T-helper 9 cell (primary cell): ENCODE data around the gene ANKRD6.

Source experiments
- DNase-seq: peaks from one replicate; pipeline ENCODE4 v3.0.0-alpha.2; 2020

ANKRD6 gene

DNA sequence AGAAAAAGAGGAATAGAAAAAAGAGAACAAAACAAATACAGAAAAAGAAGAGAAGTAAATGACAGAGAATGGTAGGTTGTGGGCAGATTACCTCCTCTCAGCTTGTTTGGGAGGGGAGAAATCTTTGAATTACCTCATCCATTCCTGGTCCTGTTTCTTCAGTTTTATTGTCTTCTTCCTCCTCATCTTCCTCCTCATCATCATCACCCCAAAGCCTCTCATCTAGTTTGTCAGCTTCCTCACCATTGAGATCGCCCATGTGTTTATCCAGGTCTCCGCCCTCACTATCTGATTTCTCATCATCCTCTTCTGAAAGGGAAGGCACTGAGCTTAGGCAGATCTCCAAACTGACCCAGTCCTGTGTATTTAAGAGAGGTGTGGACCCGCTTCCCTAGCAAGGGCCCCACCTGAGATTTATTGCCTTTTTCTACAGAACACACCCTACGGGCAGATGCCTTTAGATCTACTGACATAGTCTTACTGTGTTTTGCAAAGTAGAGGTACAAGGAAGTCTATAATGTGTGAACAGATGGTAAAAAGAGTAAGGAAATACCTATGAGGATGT, 229.8 kb downstream of the ANKRD6 start:
- DNase-seq: no peak

GRCh38 chr6:89667872-89668556, 235.1 kb downstream of the ANKRD6 start:
- DNase-seq: no peak

GRCh38 chr6:89669002-89669401, 236.1 kb downstream of the ANKRD6 start:
- DNase-seq: no peak

GRCh38 chr6:89670935-89671565, 238.1 kb downstream of the ANKRD6 start:
- DNase-seq: no peak

- no peak for DNase-seq
Measured at GRCh38 chr6:89675949-89676748, 243.2 kb downstream of the ANKRD6 start.

GRCh38 chr6:89678531-89678930, 245.6 kb downstream of the ANKRD6 start:
- DNase-seq: no peak

- no peak for DNase-seq
Measured at GRCh38 chr6:89679215-89680120, 246.5 kb downstream of the ANKRD6 start.

DNA sequence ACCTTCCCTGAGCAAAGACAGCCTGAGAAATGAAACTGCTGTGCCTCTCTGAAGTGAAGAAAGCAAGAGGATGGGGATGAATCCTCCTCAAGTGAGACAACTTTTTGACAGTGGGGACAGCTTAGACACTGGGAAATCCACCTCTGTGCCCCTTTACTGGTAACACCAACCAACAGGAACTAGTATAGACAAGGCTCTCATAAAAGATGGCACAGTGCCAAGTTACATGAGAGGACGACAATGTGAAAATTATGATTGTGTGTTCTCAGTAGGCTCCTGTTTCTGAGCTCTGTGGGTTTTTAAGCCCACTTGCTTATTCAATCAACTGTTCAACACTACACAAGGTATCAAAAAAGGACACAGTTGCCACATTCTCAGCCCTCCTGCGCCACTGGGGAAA, 247.2 kb downstream of the ANKRD6 start:
- DNase-seq: no peak

DNA sequence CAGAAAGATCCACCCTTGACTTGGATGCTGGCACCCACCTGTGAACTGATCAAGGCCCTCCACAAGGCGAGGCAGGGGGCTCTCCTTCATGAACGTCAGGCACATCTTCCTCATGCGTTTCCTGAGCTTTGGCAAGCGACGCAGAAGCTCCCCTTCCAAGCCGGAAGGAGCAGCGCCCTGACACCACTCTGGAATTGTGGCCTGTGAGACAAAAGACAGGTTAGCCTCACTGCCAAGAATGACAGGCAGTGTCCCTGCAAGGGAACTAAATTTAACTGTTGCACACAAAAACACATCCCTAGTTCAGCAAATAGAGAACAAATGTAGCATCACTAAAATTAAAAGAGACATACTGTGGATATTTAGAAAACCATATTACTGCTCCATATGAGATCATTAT, 247.6 kb downstream of the ANKRD6 start:
- DNase-seq: no peak

GRCh38 chr6:89681983-89682564, 249.1 kb downstream of the ANKRD6 start:
- DNase-seq: no peak

- DNase-seq: no peak
Measured at GRCh38 chr6:89682991-89683390, 250.0 kb downstream of the ANKRD6 start.
